Peyer's patch (tissue), 4 donors: ENCODE measurements around the gene VAX1. TPM values are rescaled to one million over a fixed set of nuclear protein-coding genes. Genes with fewer than 3 reads are reported as not detected.

Source experiments
- DNase-seq, 3 donors: peaks; one replicate each; pipeline ENCODE4 v3.0.0-alpha.2; 2017 to 2019
- H3K27ac ChIP-seq, 4 donors: fragments of 200-600 bp; sonication (generic); one replicate each; pipeline ENCODE4 v1.5.1; 2016 to 2019
- H3K27me3 ChIP-seq, 2 donors: fragments of 200-600 bp; sonication (generic); one replicate each; pipeline ENCODE4 v1.5.1; 2019
- H3K36me3 ChIP-seq, 3 donors: fragments of 200-600 bp; sonication (generic); one replicate each; pipeline ENCODE4 v1.5.1; 2016 to 2019
- H3K4me1 ChIP-seq, 4 donors: fragments of 200-600 bp; sonication (generic); one replicate each; pipeline ENCODE4 v1.5.1; 2016 to 2019
- H3K4me3 ChIP-seq, 4 donors: fragments of 200-600 bp; sonication (generic); 1 replicate in 3 of 4; 2 replicates in 1 of 4; pipeline ENCODE4 v1.5.1; 2016 to 2019; ENCODE audit warnings: mild to moderate bottlenecking in 1 of 4
- H3K9me3 ChIP-seq, 4 donors: fragments of 200-600 bp; sonication (generic); one replicate each; pipeline ENCODE4 v1.5.1; 2016 to 2019; ENCODE audit warnings: mild to moderate bottlenecking in 1 of 4
- CTCF ChIP-seq, 6 experiments: fragments of 450-650 bp in 4 of 6; fragments of 200-600 bp in 2 of 6; sonication (generic) in 1 of 6; IDR thresholded peaks; one replicate each; pipeline ENCODE4 v1.5.1; 2017 to 2019; ENCODE audit warnings: antibody characterized with exemption in 6 of 6, mild to moderate bottlenecking in 3 of 6, moderate library complexity in 1 of 6
- POLR2A ChIP-seq, 2 donors: fragments of 450-650 bp; IDR thresholded peaks; one replicate each; pipeline ENCODE4 v1.5.1; 2017; ENCODE audit warnings: antibody characterized with exemption in 2 of 2, mild to moderate bottlenecking in 2 of 2, moderate library complexity in 2 of 2
- total RNA-seq, 4 donors: library from RNA; depleted of rRNA; stranded (reverse); fragments of >200 nt; gene quantifications; one replicate each; pipeline ENCODE4 v1.1.0, GENCODE V29; 2016

Gene VAX1
- total RNA-seq, 4 donors from 2014 or later = not detected

GRCh38 chr10:117162093-117163060 is 24.3 kb upstream of the VAX1 start:
- DNase-seq = no peak
- Histone ChIP-seq H3K9me3 (no peaks in the 10 kb centered on the region), H3K27ac (no peak overlapping the region), H3K27me3 (peaks cover 0 to 67% of the 10 kb centered on the region in 2 donors), H3K4me3 (peak overlapping the region in 2 of 4 donors; percentile 3 to 18), H3K4me1 (peaks cover 0 to 29% (median 3%) of the 10 kb centered on the region in 4 donors), H3K36me3 (no peaks in the 10 kb centered on the region)
- TF ChIP-seq POLR2A (IDR thresholded peaks at IDR 0.05) (no peak), CTCF (IDR thresholded peaks at IDR 0.05) (no peak)

- DNase-seq = no peak
- H3K36me3 ChIP-seq = no peaks in the 10 kb centered on the region
These were observed 23.4 kb upstream of the VAX1 start for GRCh38 chr10:117161386-117162033.

GRCh38 chr10:117160567-117160966 is 22.5 kb upstream of the VAX1 start:
- H3K9me3 ChIP-seq = no peaks in the 10 kb centered on the region
- H3K4me1 ChIP-seq = peaks cover 0 to 25% (median 3%) of the 10 kb centered on the region in 4 donors
- TF ChIP-seq POLR2A (IDR thresholded peaks at IDR 0.05) (no peak), CTCF (IDR thresholded peaks at IDR 0.05) (no peak)
- peaks cover 0 to 50% of the 10 kb centered on the region in 2 donors for H3K27me3 ChIP-seq
- no peak for DNase-seq
- H3K36me3 ChIP-seq = no peaks in the 10 kb centered on the region
- H3K27ac ChIP-seq = no peak overlapping the region
- H3K4me3 ChIP-seq = no peak overlapping the region

More at GRCh38 chr10:117161386-117162033, 23.4 kb upstream of the VAX1 start:
- TF ChIP-seq POLR2A (IDR thresholded peaks at IDR 0.05) (no peak), CTCF (IDR thresholded peaks at IDR 0.05) (no peak)
- no peak overlapping the region for H3K4me3 ChIP-seq
- peaks cover 0 to 29% (median 3%) of the 10 kb centered on the region in 4 donors for H3K4me1 ChIP-seq
- no peak overlapping the region for H3K27ac ChIP-seq
- peaks cover 0 to 60% of the 10 kb centered on the region in 2 donors for H3K27me3 ChIP-seq
- H3K9me3 ChIP-seq = no peaks in the 10 kb centered on the region

- no peaks in the 10 kb centered on the region for H3K9me3 ChIP-seq
- no peak overlapping the region for H3K27ac ChIP-seq
- H3K27me3 ChIP-seq = peaks cover 0 to 40% of the 10 kb centered on the region in 2 donors
- no peaks in the 10 kb centered on the region for H3K36me3 ChIP-seq
- no peak for DNase-seq
- H3K4me1 ChIP-seq = peaks cover 0 to 16% (median 3%) of the 10 kb centered on the region in 4 donors
- TF ChIP-seq POLR2A (IDR thresholded peaks at IDR 0.05) = no peak
- TF ChIP-seq CTCF (IDR thresholded peaks at IDR 0.05) = no peak
- no peak overlapping the region for H3K4me3 ChIP-seq
These were observed 21.3 kb upstream of the VAX1 start for GRCh38 chr10:117159390-117159789.

GRCh38 chr10:117158297-117158696 is 20.2 kb upstream of the VAX1 start:
- peaks cover 0 to 10% (median 2%) of the 10 kb centered on the region in 4 donors for H3K4me1 ChIP-seq
- no peak for DNase-seq

More at GRCh38 chr10:117158297-117158696, 20.2 kb upstream of the VAX1 start:
- Histone ChIP-seq H3K27ac (no peak overlapping the region), H3K9me3 (no peaks in the 10 kb centered on the region), H3K36me3 (no peaks in the 10 kb centered on the region), H3K4me3 (no peak overlapping the region), H3K27me3 (peaks cover 0 to 30% of the 10 kb centered on the region in 2 donors)
- TF ChIP-seq POLR2A (IDR thresholded peaks at IDR 0.05) (no peak), CTCF (IDR thresholded peaks at IDR 0.05) (no peak)
